ENCODE measurements around the gene TAF4.
A peak's percentile ranks its signal among the peaks of the same experiment; 100 is the strongest.

The TAF4 gene

GRCh38 chr20:62050166-62051120, 15.2 kb downstream of the TAF4 start:
- Mint-ChIP-seq H3K4me1 (ENCODE audit: low read depth in 2 of 2) (peaks cover 51 to 78% of the 10 kb centered on the region in 2 donors), H3K36me3 (ENCODE audit: insufficient read depth) (peaks cover 10% of the 10 kb centered on the region), H3K9me3 (no peaks in the 10 kb centered on the region), H3K27ac (peak overlapping the region in 1 of 2 donors; percentile 13), H3K27me3 (no peaks in the 10 kb centered on the region), H3K4me3 (peak overlapping the region in 1 of 2 donors; percentile 11)
- no peak for DNase-seq
- ATAC-seq (replicated peaks): no peak

DNA sequence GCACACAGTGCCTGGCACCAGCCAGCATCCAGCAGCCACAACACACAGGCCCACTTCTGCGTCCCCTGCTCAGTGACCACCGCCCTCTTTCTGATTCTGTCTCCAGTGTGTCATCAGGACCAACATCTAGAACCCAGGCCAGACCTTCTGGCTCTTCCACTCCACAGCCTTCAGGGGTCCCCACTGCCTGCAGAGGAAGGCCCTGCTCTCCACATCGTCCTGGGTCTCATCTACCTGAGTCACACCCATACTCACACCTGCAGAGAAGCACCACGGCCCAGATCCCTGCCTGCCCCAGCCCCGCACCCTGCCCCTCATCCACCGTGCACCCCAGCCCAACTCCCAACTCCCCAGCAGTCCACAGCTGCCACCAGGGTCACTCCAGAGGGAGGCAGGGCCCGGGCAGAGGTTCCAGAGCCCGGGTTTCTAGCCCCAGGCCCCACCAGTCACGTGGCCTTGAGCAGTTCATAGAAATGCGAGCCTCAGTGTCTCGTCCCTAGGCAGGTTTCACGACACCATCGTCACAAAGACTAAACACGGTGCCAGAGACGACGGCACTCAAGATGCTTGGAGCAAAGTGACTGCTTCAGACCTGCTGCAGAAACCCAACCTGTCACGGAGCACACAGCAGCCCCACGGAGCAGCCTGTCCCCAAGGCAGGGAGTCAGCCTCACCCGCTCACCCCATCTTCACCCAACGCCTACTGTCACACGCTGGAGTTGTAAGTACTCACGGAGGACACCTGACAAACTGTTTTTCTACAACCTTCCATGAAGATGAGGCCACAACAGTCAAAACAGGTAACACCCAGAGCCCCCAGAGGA, 16.1 kb downstream of the TAF4 start:
- Mint-ChIP-seq H3K4me3 (no peak overlapping the region), H3K27ac (peak overlapping the region in 1 of 2 donors; percentile 13), H3K27me3 (no peaks in the 10 kb centered on the region), H3K36me3 (ENCODE audit: insufficient read depth) (peaks cover 10% of the 10 kb centered on the region), H3K9me3 (no peaks in the 10 kb centered on the region), H3K4me1 (ENCODE audit: low read depth in 2 of 2) (peaks cover 49 to 82% of the 10 kb centered on the region in 2 donors)
- DNase-seq (no peak), ATAC-seq (replicated peaks) (no peak)

DNA sequence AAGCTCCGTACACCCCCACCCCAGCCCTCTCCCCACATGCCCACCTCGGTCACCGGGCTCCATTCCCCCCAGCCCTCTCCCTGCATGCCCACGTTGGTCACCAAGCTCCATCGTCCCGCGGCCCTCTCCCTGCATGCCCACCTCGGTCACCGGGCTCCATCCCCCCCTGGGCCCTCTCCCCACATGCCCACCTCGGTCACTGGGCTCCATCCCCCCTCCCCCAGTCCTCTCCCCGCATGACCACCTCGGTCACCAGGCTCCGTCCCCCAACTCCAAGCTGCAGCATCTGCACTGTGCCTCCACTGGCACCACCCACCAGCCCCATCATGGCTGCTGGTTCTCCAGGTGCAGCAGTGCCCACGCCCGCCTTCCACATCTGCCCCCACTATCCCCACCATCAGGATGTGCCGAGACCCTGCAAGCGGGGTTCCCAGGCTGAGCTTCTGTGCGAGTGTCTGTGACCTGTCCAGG, 16.8 kb downstream of the TAF4 start:
- Mint-ChIP-seq H3K27me3 (no peaks in the 10 kb centered on the region), H3K27ac (no peak overlapping the region), H3K36me3 (ENCODE audit: insufficient read depth) (peaks cover 7% of the 10 kb centered on the region), H3K9me3 (no peaks in the 10 kb centered on the region), H3K4me1 (ENCODE audit: low read depth in 2 of 2) (peaks cover 45 to 79% of the 10 kb centered on the region in 2 donors), H3K4me3 (no peak overlapping the region)
- ATAC-seq (replicated peaks) (no peak), DNase-seq (no peak)

DNA sequence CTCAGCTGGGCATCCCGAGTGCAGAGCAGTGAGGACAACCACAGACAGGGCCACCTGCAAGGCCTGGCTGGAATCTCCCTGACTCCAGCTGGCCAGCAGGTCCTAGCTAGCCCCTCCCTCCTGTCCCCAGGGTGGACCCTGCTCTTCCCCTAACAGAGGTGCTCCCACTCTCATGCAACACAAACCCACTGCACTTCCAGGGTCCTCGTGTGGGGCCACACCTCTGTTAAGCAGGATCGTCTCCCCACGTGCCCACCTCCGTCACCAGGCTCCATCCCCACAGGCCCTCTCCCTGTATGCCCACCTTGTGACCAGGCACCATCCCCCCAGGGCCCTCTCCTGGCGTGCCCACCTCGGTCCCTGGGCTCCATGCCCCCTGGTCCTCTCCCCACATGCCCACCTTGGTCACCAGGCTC, 17.3 kb downstream of the TAF4 start:
- Mint-ChIP-seq H3K4me3 (no peak overlapping the region), H3K36me3 (ENCODE audit: insufficient read depth) (peaks cover 7% of the 10 kb centered on the region), H3K27ac (no peak overlapping the region), H3K4me1 (ENCODE audit: low read depth in 2 of 2) (peaks cover 46 to 83% of the 10 kb centered on the region in 2 donors), H3K27me3 (no peaks in the 10 kb centered on the region), H3K9me3 (no peaks in the 10 kb centered on the region)
- ATAC-seq (replicated peaks) (no peak), DNase-seq (no peak)

- Mint-ChIP-seq H3K9me3 (no peaks in the 10 kb centered on the region), H3K4me1 (ENCODE audit: low read depth in 2 of 2) (peaks cover 43 to 78% of the 10 kb centered on the region in 2 donors), H3K36me3 (ENCODE audit: insufficient read depth) (peaks cover 4% of the 10 kb centered on the region), H3K27me3 (no peaks in the 10 kb centered on the region), H3K4me3 (no peak overlapping the region), H3K27ac (no peak overlapping the region)
- no peak for DNase-seq
- no peak for ATAC-seq (replicated peaks)
Observed at GRCh38 chr20:62047666-62048345, 17.9 kb downstream of the TAF4 start.

DNA sequence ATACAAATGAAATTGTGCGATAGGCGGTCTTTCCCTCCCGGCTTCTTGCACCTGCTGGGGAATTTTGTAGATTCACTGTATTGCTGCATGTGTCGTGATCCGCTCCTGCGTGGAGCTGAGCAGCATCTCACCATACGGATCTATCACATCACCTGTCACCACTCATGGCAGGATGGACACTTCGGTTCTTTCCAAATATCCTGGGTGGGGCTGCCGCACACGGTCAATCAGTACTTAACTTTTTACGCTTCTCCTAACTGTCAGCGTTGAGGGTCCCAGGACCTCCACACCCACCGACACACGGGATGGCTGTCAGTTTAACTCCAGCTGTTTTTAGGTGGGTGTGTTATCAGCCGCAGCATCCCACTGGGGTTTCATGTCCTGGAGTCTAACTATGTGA, 19.2 kb downstream of the TAF4 start:
- Mint-ChIP-seq H3K4me3 (no peak overlapping the region), H3K36me3 (ENCODE audit: insufficient read depth) (peaks cover 3% of the 10 kb centered on the region), H3K9me3 (no peaks in the 10 kb centered on the region), H3K4me1 (ENCODE audit: low read depth in 2 of 2) (peaks cover 41 to 79% of the 10 kb centered on the region in 2 donors), H3K27ac (peak overlapping the region in 1 of 2 donors; percentile 38), H3K27me3 (no peaks in the 10 kb centered on the region)
- DNase-seq (no peak), ATAC-seq (replicated peaks) (no peak)

DNA sequence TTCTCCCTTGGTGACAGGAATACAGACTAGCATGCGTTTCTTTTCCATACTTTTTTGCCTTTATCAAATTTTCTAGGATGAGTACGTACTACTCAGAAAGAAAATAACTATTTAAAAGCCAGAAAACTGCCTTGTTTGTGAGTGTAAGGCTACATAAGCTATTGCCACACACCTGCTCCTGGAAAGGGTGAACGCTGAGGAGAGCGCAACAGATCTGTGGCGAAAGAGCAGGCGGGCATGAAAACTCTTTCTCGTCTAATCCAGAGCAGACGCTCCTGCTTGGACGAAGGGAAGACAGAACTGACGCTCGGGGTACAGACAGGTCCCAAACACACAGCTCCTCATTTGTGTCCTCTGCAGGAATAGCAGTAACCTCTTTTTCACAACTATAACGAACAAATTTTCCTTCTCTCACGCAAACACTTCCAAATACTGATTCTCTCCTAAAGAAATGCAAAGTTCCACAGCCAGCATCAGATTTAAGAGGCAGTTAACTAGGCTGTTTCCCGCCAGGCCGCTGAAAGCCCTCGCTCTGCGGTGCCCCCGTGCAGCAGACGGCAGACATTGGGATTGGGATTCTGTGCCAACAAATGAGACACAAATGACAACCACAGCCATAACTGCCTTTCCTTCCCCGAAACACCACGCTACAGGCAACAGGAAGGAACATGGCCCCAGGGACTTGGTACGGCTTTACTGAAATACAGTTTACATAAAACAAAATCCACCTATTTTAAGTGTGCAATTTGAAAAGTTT, 20.0 kb downstream of the TAF4 start:
- Mint-ChIP-seq H3K27ac (peak overlapping the region in 1 of 2 donors; percentile 38), H3K4me3 (no peak overlapping the region), H3K36me3 (ENCODE audit: insufficient read depth) (peaks cover 3% of the 10 kb centered on the region), H3K9me3 (no peaks in the 10 kb centered on the region), H3K4me1 (ENCODE audit: low read depth in 2 of 2) (peaks cover 44 to 76% of the 10 kb centered on the region in 2 donors), H3K27me3 (no peaks in the 10 kb centered on the region)
- DNase-seq (no peak), ATAC-seq (replicated peaks) (no peak)

DNA sequence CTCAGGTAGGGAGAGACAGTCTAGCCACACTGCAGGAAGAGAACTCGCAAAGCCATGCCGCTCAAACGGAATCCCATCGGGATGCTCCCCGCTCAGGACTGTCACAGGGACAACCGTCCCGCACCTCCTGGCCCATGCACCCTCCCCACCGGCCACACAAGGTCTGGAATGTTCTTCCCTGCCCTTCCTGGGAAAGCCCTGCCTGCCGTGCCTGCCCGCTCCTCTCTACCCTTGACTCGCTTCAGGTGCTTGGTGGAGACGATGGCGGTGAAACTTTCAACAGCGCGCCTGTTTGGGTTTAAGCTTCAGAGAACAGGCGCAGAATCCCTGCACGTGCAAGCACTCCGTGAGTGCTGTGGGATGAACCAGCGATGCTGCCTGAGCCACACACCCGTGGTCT, 20.6 kb downstream of the TAF4 start:
- Mint-ChIP-seq H3K4me1 (ENCODE audit: low read depth in 2 of 2) (peaks cover 43 to 72% of the 10 kb centered on the region in 2 donors), H3K27ac (peak overlapping the region in 1 of 2 donors; percentile 38)

GRCh38 chr20:62044631-62045030, 21.1 kb downstream of the TAF4 start:
- H3K27ac Mint-ChIP-seq: no peak overlapping the region

More for the DNA sequence above, 20.6 kb downstream of the TAF4 start:
- Mint-ChIP-seq H3K9me3 (no peaks in the 10 kb centered on the region), H3K36me3 (ENCODE audit: insufficient read depth) (peaks cover 2% of the 10 kb centered on the region), H3K4me3 (no peak overlapping the region), H3K27me3 (no peaks in the 10 kb centered on the region)
- DNase-seq (no peak), ATAC-seq (replicated peaks) (no peak)

DNA sequence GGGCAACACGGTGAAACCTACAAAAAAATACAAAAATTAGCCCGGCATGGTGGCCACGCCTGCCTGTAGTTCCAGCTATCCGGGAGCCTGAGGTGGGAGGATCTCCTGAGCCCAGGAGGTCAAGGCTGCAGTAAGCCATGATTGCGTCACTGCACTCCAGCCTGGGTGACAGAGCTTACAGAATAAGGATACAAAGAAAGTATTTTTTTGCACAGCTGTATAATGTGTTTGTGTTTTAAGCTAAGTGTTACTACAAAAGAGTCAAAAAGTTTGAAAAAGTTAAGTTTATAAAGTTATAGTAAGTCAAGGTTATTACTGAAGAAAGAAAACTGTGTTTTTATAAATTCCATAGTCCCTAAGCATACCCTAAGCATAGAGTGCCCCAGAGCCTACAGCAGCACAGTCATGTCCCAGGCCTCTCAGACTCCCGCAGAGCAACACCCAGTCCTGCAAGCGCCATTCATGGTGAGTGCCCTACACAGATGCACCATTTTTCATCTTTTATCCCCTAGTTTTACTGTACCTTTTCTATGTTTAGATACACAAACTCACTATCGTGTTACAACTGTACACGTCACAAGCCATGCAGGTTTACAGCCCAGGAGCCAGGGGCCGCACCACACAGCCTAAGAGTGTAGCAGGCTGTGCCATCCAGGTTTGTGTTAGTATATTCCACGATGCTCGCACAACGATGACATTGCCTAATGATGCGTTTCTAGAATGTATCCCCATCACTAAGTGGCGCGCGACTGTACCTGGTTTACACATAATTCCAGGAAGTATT, 22.4 kb downstream of the TAF4 start:
- Mint-ChIP-seq H3K4me1 (ENCODE audit: low read depth in 2 of 2) (peaks cover 43 to 62% of the 10 kb centered on the region in 2 donors), H3K36me3 (ENCODE audit: insufficient read depth) (no peaks in the 10 kb centered on the region), H3K27ac (no peak overlapping the region), H3K27me3 (no peaks in the 10 kb centered on the region), H3K9me3 (no peaks in the 10 kb centered on the region), H3K4me3 (no peak overlapping the region)
- no peak for DNase-seq
- ATAC-seq (replicated peaks): no peak

More at GRCh38 chr20:62044631-62045030, 21.1 kb downstream of the TAF4 start:
- ATAC-seq (replicated peaks): no peak
- no peaks in the 10 kb centered on the region for H3K9me3 Mint-ChIP-seq
- no peak for DNase-seq
- H3K27me3 Mint-ChIP-seq: no peaks in the 10 kb centered on the region
- H3K4me1 Mint-ChIP-seq (ENCODE audit: low read depth in 2 of 2): peaks cover 43 to 72% of the 10 kb centered on the region in 2 donors
- no peaks in the 10 kb centered on the region for H3K36me3 Mint-ChIP-seq (ENCODE audit: insufficient read depth)
- no peak overlapping the region for H3K4me3 Mint-ChIP-seq

DNA sequence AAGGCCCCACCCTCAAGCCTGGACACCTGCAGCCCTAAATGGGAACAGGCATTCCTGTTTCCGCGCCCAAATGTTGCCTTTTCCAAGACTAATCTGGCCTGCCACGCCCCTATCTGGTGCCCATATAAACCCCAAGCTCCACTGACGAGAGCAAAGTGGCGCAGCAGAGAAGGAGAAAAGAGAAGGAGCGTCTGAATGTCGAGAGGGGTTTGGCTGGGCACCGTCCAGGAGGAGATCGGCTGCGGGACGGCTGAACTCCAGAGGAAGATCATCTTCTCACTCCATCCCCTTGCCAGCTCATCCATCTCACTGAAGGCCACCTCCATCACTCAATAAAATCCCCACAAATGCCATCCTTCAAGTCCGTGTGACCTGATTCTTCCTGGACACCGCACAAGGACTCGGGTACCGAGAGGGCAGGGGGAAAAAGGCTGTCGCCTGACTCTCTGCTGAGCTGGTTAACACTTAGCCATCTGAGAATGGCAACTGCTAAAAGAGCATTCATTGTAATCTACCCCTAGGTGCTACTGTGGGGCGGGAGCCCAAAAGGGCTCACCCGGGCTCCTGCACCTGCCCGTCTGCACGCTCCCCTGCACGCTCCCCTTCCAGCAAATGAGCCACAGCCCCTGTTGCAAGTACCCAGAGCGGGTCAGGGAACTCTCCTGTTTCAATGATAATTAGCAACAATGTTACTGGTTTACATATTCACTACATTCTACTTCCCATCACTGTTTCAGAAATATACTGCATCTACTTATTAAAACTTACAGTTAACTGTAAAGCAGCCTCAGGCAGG, 23.5 kb downstream of the TAF4 start:
- DNase-seq: no peak
- no peak for ATAC-seq (replicated peaks)
- H3K4me3 Mint-ChIP-seq: no peak overlapping the region
- H3K27me3 Mint-ChIP-seq: no peaks in the 10 kb centered on the region
- no peak overlapping the region for H3K27ac Mint-ChIP-seq
- H3K4me1 Mint-ChIP-seq (ENCODE audit: low read depth in 2 of 2): peaks cover 40 to 58% of the 10 kb centered on the region in 2 donors
- H3K9me3 Mint-ChIP-seq: no peaks in the 10 kb centered on the region
- no peaks in the 10 kb centered on the region for H3K36me3 Mint-ChIP-seq (ENCODE audit: insufficient read depth)
